Measurements from ENCODE around the gene CCDC134. TPM values are rescaled to one million over a fixed set of nuclear protein-coding genes. Genes with fewer than 3 reads are reported as not detected.

Gene CCDC134
- total and polyA plus RNA-seq, 2 of the 13 experiments (the other 11 are each of a cell fraction or from before 2014, with no cell fraction given), result 4.8 to 17.4 TPM

GRCh38 chr22:41800348-41801146 lies at the start of gene CCDC134 (continued):
- TF ChIP-seq ZNF282 (IDR thresholded peaks at IDR 0.05; ENCODE audit: partially characterized antibody) (no peak), TRIM22 (IDR thresholded peaks at IDR 0.05) (no peak), CSRNP1 (CRISPR knock-in tag; IDR thresholded peaks at IDR 0.05) (peak; percentile 62; the same call in 1 of the 2 replicates), REL (CRISPR knock-in tag; conservative IDR thresholded peaks at IDR 0.05) (peak; percentile 69; the same call in 1 of the 2 replicates), ARID2 (CRISPR knock-in tag; IDR thresholded peaks at IDR 0.05; ENCODE audit: borderline replicate concordance) (no peak), CREB1 (IDR thresholded peaks at IDR 0.05) (peak; percentile 32; the same call in 1 of the 2 replicates), CREB1 (CRISPR knock-in tag; IDR thresholded peaks at IDR 0.05) (no peak), KLF6 (CRISPR knock-in tag; IDR thresholded peaks at IDR 0.05) (peak; percentile 61; the same call in 1 of the 2 replicates), FUBP1 (CRISPR knock-in tag; IDR thresholded peaks at IDR 0.05; ENCODE audit: borderline replicate concordance) (no peak), ZNF329 (CRISPR knock-in tag; IDR thresholded peaks at IDR 0.05; ENCODE audit: low read depth) (peak; percentile 91; the same call in 1 of the 2 replicates), HNF4G (IDR thresholded peaks at IDR 0.05; ENCODE audit: borderline replicate concordance, low read depth, low read length) (no peak; the same call in 1 of the 2 replicates), HNF4G (CRISPR knock-in tag; IDR thresholded peaks at IDR 0.05; ENCODE audit: borderline replicate concordance, low read depth) (peak; percentile 79), ZNF552 (CRISPR knock-in tag; IDR thresholded peaks at IDR 0.05; ENCODE audit: borderline replicate concordance) (no peak), ZBTB44 (CRISPR knock-in tag; IDR thresholded peaks at IDR 0.05) (0 out of 2 replicates have a peak, but pooled peaks have one; percentile 40), ZNF567 (CRISPR knock-in tag; IDR thresholded peaks at IDR 0.05; ENCODE audit: borderline replicate concordance) (0 out of 2 replicates have a peak, but pooled peaks have one; percentile 36), TGIF2 (CRISPR knock-in tag; IDR thresholded peaks at IDR 0.05) (peak; percentile 58; the same call in 1 of the 2 replicates), ZNF264 (CRISPR knock-in tag; IDR thresholded peaks at IDR 0.05) (0 out of 2 replicates have a peak, but pooled peaks have one; percentile 54), DMAP1 (CRISPR knock-in tag; IDR thresholded peaks at IDR 0.05) (peak; percentile 87)
- TF ChIP-seq, protein P1, sequence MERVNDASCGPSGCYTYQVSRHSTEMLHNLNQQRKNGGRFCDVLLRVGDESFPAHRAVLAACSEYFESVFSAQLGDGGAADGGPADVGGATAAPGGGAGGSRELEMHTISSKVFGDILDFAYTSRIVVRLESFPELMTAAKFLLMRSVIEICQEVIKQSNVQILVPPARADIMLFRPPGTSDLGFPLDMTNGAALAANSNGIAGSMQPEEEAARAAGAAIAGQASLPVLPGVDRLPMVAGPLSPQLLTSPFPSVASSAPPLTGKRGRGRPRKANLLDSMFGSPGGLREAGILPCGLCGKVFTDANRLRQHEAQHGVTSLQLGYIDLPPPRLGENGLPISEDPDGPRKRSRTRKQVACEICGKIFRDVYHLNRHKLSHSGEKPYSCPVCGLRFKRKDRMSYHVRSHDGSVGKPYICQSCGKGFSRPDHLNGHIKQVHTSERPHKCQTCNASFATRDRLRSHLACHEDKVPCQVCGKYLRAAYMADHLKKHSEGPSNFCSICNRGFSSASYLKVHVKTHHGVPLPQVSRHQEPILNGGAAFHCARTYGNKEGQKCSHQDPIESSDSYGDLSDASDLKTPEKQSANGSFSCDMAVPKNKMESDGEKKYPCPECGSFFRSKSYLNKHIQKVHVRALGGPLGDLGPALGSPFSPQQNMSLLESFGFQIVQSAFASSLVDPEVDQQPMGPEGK (CRISPR knock-in tag; IDR thresholded peaks at IDR 0.05), result peak; percentile 95
